Keratinocyte (primary cell): ENCODE results near the gene PTPN23. TPM values are rescaled to one million over a fixed set of nuclear protein-coding genes. Genes with fewer than 3 reads are reported as not detected.
A peak's percentile ranks its signal among the peaks of the same experiment; 100 is the strongest.

Experiments
- DNase-seq: peaks from one replicate; pipeline ENCODE4 v3.0.0-alpha.2; 2011; ENCODE audit warnings: low read depth, missing footprints, low spot score
- FAIRE-seq: peaks from 2 replicates; lab custom pipeline; 2011; peaks lifted over from hg19 to GRCh38; lab: Jason Lieb, UNC
- H2AFZ ChIP-seq: 2 replicates; pipeline ENCODE4 v1.6.0; 2012; ENCODE audit warnings: low read length, control low read depth, inconsistent platforms; ENCODE audit not compliant: control insufficient read depth
- H3K27ac ChIP-seq: 2 replicates; pipeline ENCODE4 v1.5.1; 2011; ENCODE audit warnings: low read length; ENCODE audit not compliant: control insufficient read depth, insufficient read depth
- H3K27me3 ChIP-seq: 3 replicates; pipeline ENCODE4 v1.6.0; 2011; ENCODE audit warnings: low read length; ENCODE audit not compliant: control insufficient read depth, insufficient read depth; ENCODE audit errors: extremely low read depth
- H3K36me3 ChIP-seq, 2 experiments: 2 replicates in 1 of 2; 3 replicates in 1 of 2; pipeline ENCODE4 v1.5.1; 2011; ENCODE audit warnings: low read length in 2 of 2, mild to moderate bottlenecking in 1 of 2; ENCODE audit not compliant: control insufficient read depth in 2 of 2, insufficient read depth in 2 of 2; ENCODE audit errors: extremely low read depth in 1 of 2
- H3K4me1 ChIP-seq: 3 replicates; pipeline ENCODE4 v1.5.1; 2011; ENCODE audit warnings: low read length; ENCODE audit not compliant: control insufficient read depth, insufficient read depth; ENCODE audit errors: extremely low read depth
- H3K4me2 ChIP-seq: 3 replicates; pipeline ENCODE4 v1.6.0; 2011; ENCODE audit warnings: low read depth, low read length; ENCODE audit not compliant: control insufficient read depth, insufficient read depth; ENCODE audit errors: extremely low read depth
- H3K4me3 ChIP-seq, 3 experiments: fragments of 200-600 bp in 1 of 3; sonication (generic) in 1 of 3; 2 replicates in 2 of 3; 3 replicates in 1 of 3; pipeline ENCODE4 v1.5.1; 2011 to 2016; ENCODE audit warnings: low read length in 3 of 3, mild to moderate bottlenecking in 3 of 3, control low read depth in 2 of 3, inconsistent platforms in 1 of 3, low read depth in 1 of 3, mixed read lengths in 1 of 3, mixed run types in 1 of 3, moderate library complexity in 1 of 3; ENCODE audit not compliant: control insufficient read depth in 2 of 3, insufficient read depth in 2 of 3; ENCODE audit errors: extremely low read depth in 1 of 3
- H3K79me2 ChIP-seq: 2 replicates; pipeline ENCODE4 v1.6.0; 2012; ENCODE audit warnings: low read length; ENCODE audit not compliant: control insufficient read depth, insufficient read depth
- H3K9ac ChIP-seq: 3 replicates; pipeline ENCODE4 v1.6.0; 2011; ENCODE audit warnings: low read length; ENCODE audit not compliant: control insufficient read depth, insufficient read depth; ENCODE audit errors: extremely low read depth
- H3K9me1 ChIP-seq: 3 replicates; pipeline ENCODE4 v1.6.0; 2011; ENCODE audit warnings: low read length; ENCODE audit not compliant: control insufficient read depth, insufficient read depth; ENCODE audit errors: extremely low read depth
- H3K9me3 ChIP-seq: 2 replicates; pipeline ENCODE4 v1.5.1; 2012; ENCODE audit warnings: low read depth, low read length; ENCODE audit not compliant: control insufficient read depth
- H4K20me1 ChIP-seq: 3 replicates; pipeline ENCODE4 v1.6.0; 2011; ENCODE audit warnings: low read length; ENCODE audit not compliant: control insufficient read depth, insufficient read depth; ENCODE audit errors: extremely low read depth
- CTCF ChIP-seq, 3 experiments: IDR thresholded peaks in 1 of 3; conservative IDR thresholded peaks in 1 of 3; optimal IDR thresholded peaks in 1 of 3; 2 replicates in 2 of 3; 3 replicates in 1 of 3; pipeline versions ENCODE3 to v1.5.1; 2011; ENCODE audit warnings: low read length in 3 of 3, mild to moderate bottlenecking in 3 of 3, moderate library complexity in 2 of 3, control low read depth in 1 of 3, inconsistent platforms in 1 of 3; ENCODE audit not compliant: insufficient read depth in 2 of 3; ENCODE audit errors: extremely low read depth in 1 of 3
- EZH2 ChIP-seq: IDR thresholded peaks from one replicate; pipeline ENCODE4 v1.6.1; 2012; ENCODE audit warnings: inconsistent platforms, mild to moderate bottlenecking, low read length, moderate library complexity
- dilution Hi-C: fragments of 300-500 bp; cut with MboI; formaldehyde crosslinking; loops from one replicate; pipeline ENCODE4 v1.7.0; 2020; ENCODE audit warnings: low sequenced_read_pairs; ENCODE audit not compliant: extremely low pct_ligation_motif_present
- polyA plus RNA-seq, 5 experiments: library from polyadenylated mRNA; depleted of rRNA in 3 of 5; stranded (reverse) in 3 of 5; stranded (forward) in 1 of 5; unstranded in 1 of 5; fragments of >200 nt; gene quantifications; 1 replicate in 1 of 5; 2 replicates in 3 of 5; 3 replicates in 1 of 5; pipeline versions ENCODE4 v1.2.1 to v1.2.3, GENCODE V29; 2011 to 2012; ENCODE audit warnings: missing spikeins in 2 of 5, low read depth in 1 of 5, low replicate concordance in 1 of 5

PTPN23 gene
- polyA plus RNA-seq, 1 donor (not counting 4 experiments of a cell fraction or from before 2014, with no cell fraction given): 1.3 TPM

- no peak overlapping the region for H3K27ac ChIP-seq
- DNase-seq (no peak), FAIRE-seq (no peak)
- no peaks in the 10 kb centered on the region for H3K27me3 ChIP-seq
- peaks cover 15% of the 10 kb centered on the region for H3K79me2 ChIP-seq
- no peaks in the 10 kb centered on the region for H3K9me3 ChIP-seq
- H3K4me3 ChIP-seq: no peak overlapping the region
- H3K36me3 ChIP-seq: peaks cover 4 to 18% of the 10 kb centered on the region in 2 experiments
- H4K20me1 ChIP-seq: no peaks in the 10 kb centered on the region
- dilution Hi-C loops: no loop called here
- TF ChIP-seq EZH2 (no peak), CTCF (optimal IDR thresholded peaks at IDR 0.05 in 1 of 3, IDR thresholded peaks at IDR 0.05 in 1 of 3, conservative IDR thresholded peaks at IDR 0.05 in 1 of 3; ENCODE audit: extremely low read depth in 1 of 3, insufficient read depth in 2 of 3, low read length in 3 of 3) (peak; percentile 40 to 47 (median 46))
- H3K4me2 ChIP-seq: no peak overlapping the region
- H3K9ac ChIP-seq: no peak overlapping the region
- no peaks in the 10 kb centered on the region for H3K9me1 ChIP-seq
- H3K4me1 ChIP-seq: peaks cover 22% of the 10 kb centered on the region
- no peak overlapping the region for H2AFZ ChIP-seq
Measured at GRCh38 chr3:47440131-47440530, 59.3 kb downstream of the PTPN23 start.

- H3K9me3 ChIP-seq: no peaks in the 10 kb centered on the region
- H3K4me1 ChIP-seq: peaks cover 22% of the 10 kb centered on the region
- no peak for TF ChIP-seq EZH2
- DNase-seq (no peak), FAIRE-seq (no peak)
- H3K36me3 ChIP-seq: peaks cover 4 to 18% of the 10 kb centered on the region in 2 experiments
- H3K27ac ChIP-seq: no peak overlapping the region
- no peaks in the 10 kb centered on the region for H4K20me1 ChIP-seq
- H3K4me2 ChIP-seq: no peak overlapping the region
- H2AFZ ChIP-seq: no peak overlapping the region
- H3K27me3 ChIP-seq: no peaks in the 10 kb centered on the region
- dilution Hi-C loops: no loop called here
- no peak overlapping the region for H3K9ac ChIP-seq
- H3K79me2 ChIP-seq: peaks cover 25% of the 10 kb centered on the region
- H3K4me3 ChIP-seq: no peak overlapping the region
- no peaks in the 10 kb centered on the region for H3K9me1 ChIP-seq
Measured at GRCh38 chr3:47441796-47442551, 61.2 kb downstream of the PTPN23 start.
